Mesenteric fat pad (tissue), 1 donor: ENCODE data around the gene SLC66A1. TPM values are rescaled to one million over a fixed set of nuclear protein-coding genes. Genes with fewer than 3 reads are reported as not detected.

Source experiments
- DNase-seq: peaks from one replicate; pipeline ENCODE4 v3.0.0-alpha.2; 2020; ENCODE audit warnings: low spot score
- total RNA-seq: library from RNA; stranded (reverse); fragmentation: NEBNext Ultra II Directional; extraction: Animal tissue kit (Norgen Biotek cat#: 25700); gene quantifications from one replicate; pipeline ENCODE4 v1.2.1, GENCODE V29; 2021
- donor health status: DM: yes; HTN: yes; CAD: no.

Gene SLC66A1
- total RNA-seq, 1 donor from 2014 or later = 15.1 TPM

DNA sequence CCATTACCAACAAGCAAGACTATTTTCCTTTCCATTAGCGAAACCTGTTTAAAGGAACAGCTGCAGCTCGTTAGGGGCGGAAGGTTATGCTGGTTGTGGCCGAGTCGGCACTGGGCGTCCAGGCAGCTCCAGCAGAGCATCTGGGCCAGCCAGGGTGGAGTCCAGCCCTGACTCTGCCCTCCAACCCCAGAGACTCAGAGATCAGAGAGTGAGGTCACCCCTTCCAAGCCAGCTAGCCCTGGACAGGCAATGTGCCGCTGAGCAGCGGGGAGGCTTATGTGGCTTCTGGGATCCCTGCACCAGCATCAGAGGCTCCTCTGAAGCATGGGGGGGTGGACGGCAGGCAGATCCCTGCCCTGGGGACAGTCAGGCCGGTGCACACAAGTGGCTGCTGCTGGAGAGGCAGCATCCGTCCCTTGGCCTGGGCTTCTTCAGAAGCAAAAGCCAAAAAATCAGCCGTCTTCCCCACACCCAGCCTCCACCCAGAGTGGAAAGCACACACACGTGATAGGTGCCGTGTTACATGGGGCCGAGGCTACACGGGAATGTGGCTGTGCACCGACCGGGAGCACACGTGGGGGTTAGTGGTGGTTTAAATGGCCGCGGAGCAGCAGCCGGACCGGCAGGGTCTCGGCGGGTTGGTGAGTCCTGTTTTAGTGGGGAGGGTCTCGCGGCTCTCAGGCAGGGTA lies 30.1 kb downstream of the SLC66A1 start:
- no peak for DNase-seq

DNA sequence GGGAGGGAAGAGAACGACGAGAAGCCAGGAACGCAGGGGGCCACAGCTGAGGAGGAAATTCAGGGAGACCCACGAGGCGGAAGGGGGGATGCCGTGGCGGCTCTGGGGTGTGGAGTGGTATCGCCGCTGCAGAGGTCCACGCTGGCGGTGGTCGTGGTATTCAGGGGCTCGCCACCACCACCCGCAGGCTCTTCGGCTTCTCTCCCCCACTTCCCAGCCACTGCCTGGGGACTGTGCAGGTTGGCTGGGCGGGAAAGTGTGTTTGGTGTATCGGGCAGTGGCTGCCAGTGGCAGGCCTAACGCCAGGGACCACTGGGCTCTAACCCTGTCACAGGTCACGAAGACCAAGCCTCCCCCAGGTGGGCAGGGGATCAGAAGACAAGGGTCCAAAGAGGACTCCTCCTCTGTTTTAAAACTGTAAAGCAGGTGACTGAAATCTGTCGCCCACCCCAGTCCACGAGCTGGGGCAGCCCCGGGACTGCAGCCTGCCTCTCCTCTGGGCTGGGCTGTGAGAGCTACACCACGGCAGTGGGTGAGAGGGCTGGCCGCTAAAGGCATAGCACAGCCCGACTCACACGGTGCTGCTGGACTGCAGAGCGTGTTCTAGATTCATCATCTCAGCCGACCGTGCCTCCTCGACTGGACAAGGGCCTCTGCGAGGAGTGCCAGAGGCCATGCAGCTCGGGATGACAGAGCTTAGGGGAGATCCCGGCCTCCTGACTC lies 30.9 kb downstream of the SLC66A1 start:
- no peak for DNase-seq

DNA sequence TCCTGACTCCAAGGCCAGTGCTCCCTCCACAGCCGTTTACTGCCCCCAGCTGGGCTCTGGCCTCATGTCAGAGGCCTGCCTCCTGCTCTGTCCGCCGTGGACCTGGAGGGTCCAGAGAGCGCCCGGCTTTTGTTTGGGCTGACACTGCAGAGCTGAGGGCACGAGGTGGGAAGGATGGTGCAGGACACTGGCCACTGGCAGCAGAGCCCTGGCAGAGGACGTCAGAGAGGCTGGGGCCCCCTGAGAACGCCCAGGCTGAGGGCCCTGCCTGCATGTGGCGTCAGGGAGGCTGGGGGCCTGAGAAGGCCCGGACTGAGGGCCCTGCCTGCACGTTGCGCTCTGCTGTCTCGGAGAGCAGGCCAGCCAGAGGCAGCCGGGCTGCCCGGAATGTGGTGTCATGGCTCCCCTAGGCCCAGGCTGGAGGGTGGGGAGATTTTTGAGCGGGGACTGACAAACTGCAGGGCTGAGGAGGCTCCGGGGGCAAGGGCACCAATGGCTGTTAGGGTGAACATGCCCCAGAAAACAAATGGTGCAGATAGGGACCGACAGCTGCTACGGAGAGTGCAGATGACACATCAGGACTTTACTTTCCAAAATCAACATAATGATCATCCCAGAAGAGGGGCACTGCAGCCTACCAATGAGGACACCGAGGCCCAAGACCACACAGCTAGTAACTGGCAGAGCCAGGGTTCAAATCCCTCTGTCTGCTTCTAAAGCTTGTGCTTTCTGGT lies 31.7 kb downstream of the SLC66A1 start:
- no peak for DNase-seq

DNA sequence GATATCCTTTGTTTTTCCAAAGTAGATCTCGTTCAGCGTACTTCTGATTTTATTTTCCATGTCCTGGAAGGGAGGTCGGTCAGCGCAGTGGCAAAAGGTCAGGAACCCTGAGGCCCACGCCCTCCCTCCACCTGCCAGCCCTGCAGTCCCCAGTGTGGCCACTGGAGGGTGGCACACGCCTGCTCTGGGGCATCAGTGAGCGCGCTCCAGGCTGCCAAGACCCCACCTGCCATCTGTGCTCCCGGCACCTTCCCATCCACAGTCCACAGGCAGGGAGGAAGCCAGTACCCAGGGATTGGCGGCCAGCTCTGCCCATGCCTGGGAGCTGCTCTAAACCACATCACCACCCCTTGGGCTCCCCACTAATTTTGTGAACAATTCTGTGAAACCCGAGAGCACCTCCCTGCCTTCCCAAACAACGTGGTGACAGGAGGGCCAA lies 32.3 kb downstream of the SLC66A1 start:
- DNase-seq = no peak

DNA sequence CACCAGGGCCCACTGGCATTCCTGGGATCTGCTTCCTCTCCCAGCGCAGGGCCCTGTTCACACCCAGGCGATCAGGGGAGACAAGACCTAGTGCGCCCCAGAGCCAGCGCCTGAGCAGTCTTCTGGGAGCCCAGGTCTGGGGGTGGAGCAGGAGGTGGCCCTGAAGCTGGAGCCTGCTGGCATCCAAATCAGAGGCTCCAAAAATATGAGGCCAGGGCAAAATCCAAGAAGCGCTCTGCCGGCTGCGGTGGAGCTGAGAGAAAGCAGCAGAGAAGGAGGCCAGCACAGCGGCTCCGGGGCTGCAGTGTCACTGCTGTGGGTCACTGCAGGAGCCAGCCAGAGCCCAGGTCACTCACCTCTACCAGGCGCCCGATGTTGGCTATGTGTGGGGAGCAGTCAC lies 32.7 kb downstream of the SLC66A1 start:
- no peak for DNase-seq

DNA sequence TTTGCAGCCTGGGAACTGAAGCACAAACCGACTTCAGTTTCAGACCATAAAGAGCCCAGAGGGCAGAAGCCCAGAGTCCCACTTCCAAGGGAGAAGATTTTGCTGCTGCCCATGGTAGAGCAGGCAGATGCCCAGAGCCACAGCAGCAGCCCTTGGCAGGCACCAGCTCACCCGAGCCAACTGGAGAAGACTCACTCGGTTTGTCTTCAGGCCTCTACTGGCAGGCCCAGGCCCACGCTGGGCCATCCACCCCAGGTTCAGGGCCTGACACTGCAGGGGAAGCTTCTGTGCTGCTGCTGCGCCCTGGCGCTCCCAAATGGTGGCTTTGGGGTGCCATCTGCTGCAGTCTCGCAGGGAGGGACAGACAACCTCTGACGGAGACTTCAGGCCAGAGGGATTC lies 33.3 kb downstream of the SLC66A1 start:
- DNase-seq = no peak

DNA sequence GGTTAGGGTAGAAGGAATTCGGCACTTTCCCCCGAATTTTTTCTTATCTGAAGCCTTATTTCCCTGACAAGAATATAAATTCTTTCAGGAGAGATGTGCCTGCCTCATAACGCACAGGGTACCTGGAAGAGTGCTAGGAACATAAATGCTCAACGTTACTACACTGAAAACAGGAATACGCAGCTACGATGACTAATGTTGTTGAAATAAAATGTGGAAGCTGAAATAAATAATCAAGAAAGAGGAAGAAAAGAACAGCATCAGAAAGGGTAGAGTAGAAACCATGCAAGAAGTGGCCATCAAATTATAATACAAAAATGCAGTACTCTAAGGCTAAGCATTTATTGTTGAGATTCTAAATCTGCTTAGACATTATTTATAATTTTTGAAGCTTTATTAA lies 33.9 kb downstream of the SLC66A1 start:
- no peak for DNase-seq

DNA sequence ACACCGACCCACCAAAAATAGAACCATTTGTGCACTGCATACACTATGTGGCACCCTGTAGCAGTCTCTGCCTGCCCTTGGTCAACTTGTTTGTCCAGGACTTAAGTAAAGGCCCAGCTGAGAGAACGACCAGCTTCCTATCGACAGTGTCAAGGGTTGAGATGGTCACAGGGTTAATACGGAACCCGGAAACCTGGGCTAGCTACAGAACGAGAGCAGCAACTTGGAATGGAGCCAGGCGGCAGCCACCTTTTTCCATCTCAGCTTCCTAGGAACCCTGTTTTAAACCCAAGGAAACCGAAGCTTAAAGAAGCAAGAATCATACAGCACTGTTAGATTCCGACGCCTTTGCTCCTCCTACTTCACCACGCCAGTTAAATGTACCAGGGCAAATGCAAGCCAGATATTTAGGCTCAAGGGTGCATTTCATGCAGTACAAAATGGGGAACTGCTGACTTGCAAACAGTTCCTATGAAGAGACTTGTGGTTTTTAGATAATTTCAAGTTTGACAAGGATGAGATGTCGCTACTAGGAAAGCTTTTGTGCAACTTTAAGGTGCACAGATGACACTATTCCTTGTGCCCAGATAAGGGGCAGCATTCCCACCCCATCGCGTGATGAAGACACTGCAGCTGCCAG lies 35.5 kb downstream of the SLC66A1 start:
- DNase-seq = no peak

DNA sequence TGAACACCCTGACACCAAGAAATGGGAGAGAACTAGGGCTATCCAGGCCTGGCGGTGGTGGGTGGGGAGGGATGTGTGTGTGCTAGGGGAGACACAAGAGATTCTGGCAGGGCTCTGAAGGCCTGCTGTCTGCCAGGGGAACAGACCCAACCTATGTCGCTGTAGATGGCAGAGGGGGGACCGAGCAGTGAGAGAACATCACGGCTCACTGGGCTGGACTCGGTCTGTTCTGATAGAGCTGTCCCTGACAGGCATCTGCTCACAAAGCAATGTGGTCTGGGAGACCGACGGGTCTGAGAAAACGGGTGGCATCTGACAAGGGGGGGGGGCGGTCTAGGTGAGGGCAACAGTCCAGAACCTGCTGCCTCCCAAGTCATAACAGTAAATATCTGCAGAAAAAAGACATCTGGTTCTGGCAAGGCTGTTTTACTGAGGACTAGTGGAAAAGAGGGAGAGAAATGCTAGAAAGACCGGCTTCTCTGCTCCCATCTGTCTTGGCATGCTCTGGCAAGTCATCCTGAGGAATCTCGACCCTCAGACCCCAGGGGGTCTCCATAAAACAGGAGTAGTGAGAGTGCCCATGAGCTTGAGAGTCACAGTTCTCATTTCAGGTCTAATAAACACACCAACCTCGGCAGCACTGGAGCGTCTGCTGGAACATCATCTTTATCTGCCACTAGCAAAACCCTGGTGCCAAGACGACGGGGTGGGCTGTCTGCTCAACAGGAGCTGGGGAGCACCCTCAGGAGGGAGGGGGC lies 36.5 kb downstream of the SLC66A1 start:
- no peak for DNase-seq

DNA sequence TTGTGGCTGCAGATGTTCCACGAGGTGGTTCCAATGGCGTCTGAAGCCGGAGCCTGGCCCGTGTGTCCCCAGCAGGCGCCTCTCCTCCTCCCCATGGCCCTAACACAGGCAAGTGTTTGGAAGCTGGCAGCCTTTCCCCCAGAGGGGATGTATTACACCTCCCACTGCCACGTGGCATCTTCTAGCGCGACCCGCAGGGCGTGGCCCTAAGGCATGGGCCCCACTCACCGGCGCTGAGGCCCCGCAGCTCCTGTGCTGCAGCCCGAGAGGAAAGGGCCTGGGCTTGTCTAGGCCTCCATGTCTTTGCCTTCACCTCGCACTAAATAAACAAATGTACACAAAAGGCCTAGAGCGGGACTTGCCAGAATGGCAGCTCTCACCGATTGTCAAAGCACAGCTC lies 37.9 kb downstream of the SLC66A1 start:
- no peak for DNase-seq

DNA sequence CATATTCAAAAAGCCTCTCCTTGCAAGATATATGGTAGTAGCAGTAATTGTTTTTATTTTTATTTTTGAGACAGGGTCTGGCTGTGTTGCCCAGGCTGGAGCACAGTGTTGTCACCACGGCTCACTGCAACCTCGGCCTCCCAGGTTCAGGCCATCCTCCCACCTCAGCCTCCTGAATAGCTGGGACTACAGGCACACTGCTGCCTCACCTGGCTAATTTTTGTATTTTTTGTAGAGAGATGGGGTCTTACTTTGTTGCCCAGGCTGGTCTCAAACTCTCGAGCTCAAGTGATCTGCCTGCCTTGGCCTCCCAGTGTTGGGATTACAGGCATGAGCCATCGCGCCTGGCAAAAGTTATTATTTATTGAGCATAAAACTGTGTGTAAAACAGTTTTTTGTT lies 38.4 kb downstream of the SLC66A1 start:
- DNase-seq = no peak

DNA sequence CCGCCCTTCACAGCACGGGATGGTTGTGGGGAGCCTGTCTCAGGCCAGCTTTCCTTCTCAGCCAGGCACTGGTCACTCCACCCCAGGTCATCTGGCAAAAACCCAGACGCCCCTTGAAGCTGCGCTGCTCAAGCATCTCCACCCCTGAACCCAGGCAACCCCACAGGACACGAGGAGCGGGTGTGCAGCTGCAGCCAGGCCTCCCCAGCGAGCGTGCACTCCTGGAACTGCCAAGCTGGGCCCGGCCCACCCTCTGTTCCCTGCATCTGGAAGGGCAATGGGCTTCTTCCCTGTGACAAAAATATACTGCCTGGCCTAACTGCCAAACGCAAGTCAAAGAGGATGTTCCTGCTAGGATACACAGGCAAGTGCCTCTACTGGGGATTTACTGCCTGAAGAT lies 39.7 kb downstream of the SLC66A1 start:
- no peak for DNase-seq

DNA sequence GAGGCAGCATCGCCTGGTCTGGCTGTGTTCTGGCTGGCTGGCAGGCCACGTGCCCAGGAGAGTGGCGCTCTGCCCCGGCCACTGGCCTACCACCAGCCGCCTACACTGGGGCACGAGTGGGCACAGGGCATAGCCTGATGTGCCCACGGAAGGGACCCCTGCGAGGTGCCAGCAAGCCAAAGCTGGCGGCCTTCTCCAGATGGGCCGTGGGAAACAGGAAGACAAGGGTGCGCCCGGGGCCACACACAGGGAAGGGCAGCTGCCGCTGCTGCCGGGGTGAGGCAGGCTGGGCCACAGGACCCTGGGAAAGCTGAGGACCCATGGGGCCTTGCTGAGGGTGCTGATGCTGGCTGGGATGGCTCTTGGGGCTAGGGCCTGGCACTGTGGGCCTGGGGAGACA lies 40.7 kb downstream of the SLC66A1 start:
- no peak for DNase-seq

DNA sequence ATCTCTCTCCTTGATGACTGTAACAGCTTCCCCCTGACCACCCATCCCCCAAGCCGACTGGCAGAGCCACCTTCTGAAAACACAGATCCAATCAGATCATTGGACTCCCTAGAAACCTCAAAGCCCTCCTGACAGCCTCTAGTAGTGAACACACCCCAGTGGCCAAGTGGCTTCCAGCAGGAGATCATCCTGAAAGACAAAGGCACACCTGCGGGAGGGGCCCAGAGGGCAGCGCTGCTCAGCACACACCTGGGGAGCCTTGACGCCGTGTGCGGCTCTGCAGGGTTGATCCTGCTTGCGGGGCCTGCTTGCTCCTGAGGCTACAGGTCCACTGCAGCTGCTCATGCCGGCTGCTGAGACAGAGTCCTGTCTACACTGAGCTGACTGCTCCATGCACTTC lies 41.5 kb downstream of the SLC66A1 start:
- DNase-seq = no peak

DNA sequence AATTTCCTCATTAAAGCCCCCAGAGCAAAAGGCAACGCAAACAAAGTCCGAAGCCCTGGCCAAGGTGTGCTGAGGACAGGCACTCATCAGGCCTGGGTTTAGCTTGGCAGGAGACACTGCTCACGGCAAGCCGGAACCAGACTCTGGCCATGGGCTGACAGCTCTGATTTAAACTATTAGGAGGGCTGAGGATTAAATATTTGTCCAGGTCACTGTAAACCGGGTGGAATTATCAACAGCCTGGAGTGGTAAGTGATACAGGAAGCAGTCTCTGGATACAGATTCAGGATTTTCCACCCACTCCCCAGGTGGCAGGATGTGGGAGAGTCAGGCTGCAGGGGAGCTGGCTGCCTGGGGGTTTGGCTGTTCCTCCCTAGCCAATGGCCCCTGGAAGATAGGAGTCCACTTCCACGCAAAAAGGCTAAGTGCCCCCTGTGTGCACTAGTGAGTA lies 42.4 kb downstream of the SLC66A1 start:
- no peak for DNase-seq

DNA sequence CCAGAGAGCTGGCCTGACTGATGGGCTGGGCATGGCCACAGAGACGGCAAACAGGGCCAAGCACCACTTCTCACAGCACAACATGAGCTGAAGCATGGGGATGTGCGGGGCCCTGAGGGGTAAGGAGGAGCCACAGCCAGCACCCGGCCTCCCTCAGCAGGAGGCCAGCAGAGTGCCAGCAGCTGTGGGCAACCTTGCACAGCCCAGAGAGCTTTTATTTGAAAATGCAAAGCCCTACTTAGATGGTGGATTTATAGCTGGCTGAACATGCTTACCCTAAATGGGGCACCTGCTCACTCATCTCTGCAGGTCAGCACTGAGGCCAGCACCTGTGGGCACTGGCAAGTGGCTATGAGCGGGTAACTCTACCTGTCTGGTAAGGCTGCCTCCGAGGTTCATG lies 44.1 kb downstream of the SLC66A1 start:
- DNase-seq = no peak

DNA sequence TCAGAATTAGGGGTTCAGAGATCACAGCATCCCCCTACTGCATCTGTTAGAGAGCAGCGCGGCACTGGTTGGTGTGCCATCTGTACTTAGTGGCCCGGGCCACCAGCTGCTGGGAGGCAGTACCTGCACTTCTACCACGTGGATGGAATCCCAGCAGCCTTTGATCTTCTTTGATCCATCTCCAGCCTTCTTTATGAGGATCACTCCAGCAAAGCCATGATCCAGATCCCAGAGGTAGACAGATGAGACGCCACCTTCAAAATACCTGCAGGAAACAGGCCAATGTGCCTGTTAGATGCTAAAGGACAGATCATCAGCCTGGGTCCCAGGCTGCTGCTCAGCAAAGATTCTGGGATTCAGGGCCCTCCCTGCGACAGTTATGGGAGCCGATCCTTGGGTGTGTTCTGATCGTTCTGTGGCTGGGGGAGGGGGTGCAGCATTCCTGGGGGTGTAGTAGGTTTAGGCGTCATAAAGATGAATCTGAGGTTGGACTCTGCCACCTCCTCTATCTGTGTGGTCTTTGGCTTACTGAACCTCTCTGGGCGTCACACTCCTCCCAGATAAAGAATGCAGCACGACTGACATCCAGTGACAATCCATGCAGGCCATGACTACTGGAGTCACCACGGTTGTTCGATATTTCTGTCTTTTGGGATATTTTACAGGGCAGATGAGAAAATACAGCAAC lies 45.3 kb downstream of the SLC66A1 start:
- no peak for DNase-seq

DNA sequence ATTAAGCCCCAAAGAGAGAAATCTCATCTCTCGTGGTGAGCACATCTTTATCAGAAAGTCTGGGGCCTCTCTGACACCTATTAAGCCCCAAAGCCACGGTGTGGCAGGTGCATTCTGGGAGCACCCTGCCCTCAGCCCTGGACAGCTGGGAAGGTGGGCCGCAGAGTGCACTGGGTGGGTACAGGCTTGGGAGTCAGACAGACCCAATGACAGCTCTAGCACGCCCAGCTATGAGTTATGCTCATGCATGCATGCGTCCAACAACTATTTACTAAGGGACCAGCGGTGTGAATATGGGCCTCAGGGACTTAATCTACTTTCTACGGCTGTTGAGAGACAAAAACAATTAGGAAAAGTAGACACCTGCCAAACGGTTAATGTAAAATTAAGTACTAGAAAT lies 46.6 kb downstream of the SLC66A1 start:
- no peak for DNase-seq

DNA sequence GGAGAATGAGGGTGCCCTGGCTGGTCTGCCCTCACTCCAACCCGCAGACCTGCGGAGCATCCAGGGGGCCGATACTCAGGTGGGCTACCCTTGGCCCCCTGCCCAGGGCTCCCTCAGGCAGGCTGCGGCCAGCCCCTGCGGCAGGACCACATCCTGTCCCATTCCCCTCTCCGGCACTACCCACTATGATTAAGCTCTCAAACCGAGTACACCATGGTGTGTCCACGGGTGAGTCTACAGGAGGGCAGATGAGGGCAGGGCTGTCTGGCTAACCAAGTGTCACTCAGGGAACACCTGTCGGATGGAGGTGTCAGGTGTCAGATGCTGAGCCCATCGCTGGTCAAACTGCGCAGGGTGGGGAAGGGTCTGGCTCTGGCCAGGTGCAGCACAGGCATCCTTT lies 47.2 kb downstream of the SLC66A1 start:
- DNase-seq = no peak

DNA sequence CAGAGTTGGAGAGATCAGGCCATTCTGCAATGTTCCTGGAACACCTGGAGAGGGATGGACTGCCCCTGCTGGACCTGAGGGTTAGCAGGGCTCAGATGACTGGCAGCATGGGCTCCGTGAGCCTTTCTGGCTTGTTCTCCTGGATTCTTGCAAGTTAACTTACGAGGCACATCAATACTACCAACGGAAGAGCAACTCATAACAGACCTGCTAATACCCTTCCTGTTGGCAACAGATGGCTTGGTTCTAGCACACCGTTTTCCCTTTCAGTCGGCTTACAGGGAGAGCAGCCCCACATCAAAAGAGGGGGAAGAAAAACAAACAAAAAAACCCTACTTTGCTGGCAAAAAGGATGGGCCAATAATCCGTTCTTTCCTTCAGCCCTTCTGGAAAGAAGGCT lies 47.9 kb downstream of the SLC66A1 start:
- DNase-seq = no peak
